Stomach (tissue), 9 donors: ENCODE results near the gene C2CD4D. TPM values are rescaled to one million over a fixed set of nuclear protein-coding genes. Genes with fewer than 3 reads are reported as not detected.

Experiments used
- DNase-seq, 2 donors: peaks; one replicate each; pipeline versions ENCODE4 v3.0.0 to v3.0.0-alpha.2; 2013 to 2019
- H3K27ac ChIP-seq, 5 donors: fragments of 200-600 bp in 4 of 5; sonication (generic) in 4 of 5; one replicate each; pipeline ENCODE4 v1.5.1; 2013 to 2019; ENCODE audit warnings: mild to moderate bottlenecking in 1 of 5, moderate library complexity in 1 of 5
- H3K27me3 ChIP-seq, 3 donors: fragments of 200-600 bp; sonication (generic); one replicate each; pipeline ENCODE4 v1.5.1; 2017 to 2019; ENCODE audit warnings: mixed run types in 1 of 3
- H3K36me3 ChIP-seq, 4 donors: fragments of 200-600 bp; sonication (generic); 1 replicate in 3 of 4; 2 replicates in 1 of 4; pipeline ENCODE4 v1.5.1; 2016 to 2019
- H3K4me1 ChIP-seq, 4 donors: fragments of 200-600 bp; sonication (generic); one replicate each; pipeline ENCODE4 v1.5.1; 2016 to 2019
- H3K4me3 ChIP-seq, 4 donors: fragments of 200-600 bp; sonication (generic) in 3 of 4; one replicate each; pipeline ENCODE4 v1.5.1; 2016 to 2019; ENCODE audit warnings: mild to moderate bottlenecking in 1 of 4
- H3K9me3 ChIP-seq, 4 donors: fragments of 200-600 bp; sonication (generic); one replicate each; pipeline ENCODE4 v1.5.1; 2016 to 2019
- CTCF ChIP-seq, 7 experiments: fragments of 450-650 bp in 4 of 7; fragments of 200-600 bp in 3 of 7; sonication (generic) in 3 of 7; IDR thresholded peaks; one replicate each; pipeline ENCODE4 v1.5.1; 2016 to 2019; ENCODE audit warnings: antibody characterized with exemption in 7 of 7, control low read depth in 2 of 7, mild to moderate bottlenecking in 1 of 7
- EP300 ChIP-seq: sonication (generic); formaldehyde crosslinking; IDR thresholded peaks from one replicate; pipeline ENCODE4 v1.6.1; 2017; ENCODE audit warnings: antibody characterized with exemption
- POLR2A ChIP-seq, 4 donors: fragments of 450-650 bp; IDR thresholded peaks; one replicate each; pipeline ENCODE4 v1.6.1; 2016; ENCODE audit warnings: antibody characterized with exemption in 4 of 4, control low read depth in 2 of 4, mild to moderate bottlenecking in 1 of 4, moderate library complexity in 1 of 4
- POLR2AphosphoS5 ChIP-seq, 3 donors: sonication (generic); formaldehyde crosslinking; IDR thresholded peaks; one replicate each; pipeline ENCODE4 v1.6.1; 2016; ENCODE audit warnings: antibody characterized with exemption in 3 of 3
- WGBS, 5 donors: extraction: QIAGEN DNeasy Blood & Tissue Kit in 3 of 5; methylation state at CpG; one replicate each; pipeline versions ENCODE4 v1.1.5 to v1.1.7; 2013 to 2018; 5-methylcytosine and 5-hydroxymethylcytosine counted together
- intact Hi-C: fragments of 100-400 bp; cut with DNase I; formaldehyde crosslinking; loops from one replicate; pipeline ENCODE4 v1.15.1; 2023; ENCODE audit warnings: low total_unique reads
- polyA plus RNA-seq, 3 donors: library from polyadenylated mRNA; stranded (reverse); fragments of 200-250 nt; gene quantifications; one replicate each; pipeline ENCODE4 v1.2.3, GENCODE V29; 2013
- total RNA-seq, 5 donors: library from RNA; depleted of rRNA; stranded (reverse); fragments of >200 nt; gene quantifications; one replicate each; pipeline versions ENCODE4 v1.1.0 to v1.2.3, GENCODE V29; 2014 to 2016
- donor health status: healthy with polysubstance abuse.
- donor health status: Bipolar disorder and iron deficiency.
- donor health status: healthy.

Gene C2CD4D
- total and polyA plus RNA-seq, 8 donors: 0.44 to 0.73 (median 0.58) TPM; not detected in 5

- no peaks in the 10 kb centered on the region for H3K4me1 ChIP-seq
- DNase-seq: no peak
- no peaks in the 10 kb centered on the region for H3K9me3 ChIP-seq
- peaks cover 4 to 33% (median 21%) of the 10 kb centered on the region in 4 donors for H3K36me3 ChIP-seq
- TF ChIP-seq POLR2AphosphoS5 (IDR thresholded peaks at IDR 0.05): no peak
- TF ChIP-seq POLR2A (IDR thresholded peaks at IDR 0.05): no peak
- no peak for TF ChIP-seq EP300
- H3K27me3 ChIP-seq: no peaks in the 10 kb centered on the region
- no peak overlapping the region for H3K4me3 ChIP-seq
- WGBS, 5 donors: 25 to 45% (median 32%) methylated on average over 5 of the region's 5 CpGs
- H3K27ac ChIP-seq: peak overlapping the region in 1 of 5 donors; percentile 9
- intact Hi-C loops: no loop called here
These were observed 31.8 kb upstream of the C2CD4D start for GRCh38 chr1:151871284-151872030.

GRCh38 chr1:151868486-151868885, 28.9 kb upstream of the C2CD4D start:
- no peaks in the 10 kb centered on the region for H3K27me3 ChIP-seq
- TF ChIP-seq POLR2A (IDR thresholded peaks at IDR 0.05) (no peak), CTCF (IDR thresholded peaks at IDR 0.05) (no peak), POLR2AphosphoS5 (IDR thresholded peaks at IDR 0.05) (no peak), EP300 (no peak)
- peaks cover 0 to 9% (median 4%) of the 10 kb centered on the region in 4 donors for H3K36me3 ChIP-seq
- H3K27ac ChIP-seq: no peak overlapping the region
- DNase-seq: peak in 1 of 2 donors; percentile 20
- WGBS, 5 donors: 39 to 64% (median 48%) methylated on average over 3 of the region's 3 CpGs
- intact Hi-C loops: no loop called here
- no peaks in the 10 kb centered on the region for H3K4me1 ChIP-seq
- H3K4me3 ChIP-seq: no peak overlapping the region
- no peaks in the 10 kb centered on the region for H3K9me3 ChIP-seq

- H3K4me1 ChIP-seq: no peaks in the 10 kb centered on the region
- H3K9me3 ChIP-seq: no peaks in the 10 kb centered on the region
- no peaks in the 10 kb centered on the region for H3K27me3 ChIP-seq
- TF ChIP-seq EP300 (no peak), POLR2AphosphoS5 (IDR thresholded peaks at IDR 0.05) (no peak), POLR2A (IDR thresholded peaks at IDR 0.05) (no peak), CTCF (IDR thresholded peaks at IDR 0.05) (no peak)
- intact Hi-C loops: no loop called here
- peaks cover 0 to 3% (median 0%) of the 10 kb centered on the region in 4 donors for H3K36me3 ChIP-seq
- no peak for DNase-seq
- no peak overlapping the region for H3K27ac ChIP-seq
- 65 to 77% (median 76%) methylated on average over 7 of the region's 7 CpGs for WGBS, 5 donors
- no peak overlapping the region for H3K4me3 ChIP-seq
These were observed 28.3 kb upstream of the C2CD4D start for GRCh38 chr1:151867765-151868411.

- no peak for TF ChIP-seq EP300
- TF ChIP-seq POLR2A (IDR thresholded peaks at IDR 0.05): no peak
- no peak for TF ChIP-seq CTCF (IDR thresholded peaks at IDR 0.05)
- no peak for TF ChIP-seq POLR2AphosphoS5 (IDR thresholded peaks at IDR 0.05)
- H3K9me3 ChIP-seq: no peaks in the 10 kb centered on the region
- no peak overlapping the region for H3K4me3 ChIP-seq
- no peak for DNase-seq
- intact Hi-C loops: no loop called here
- H3K4me1 ChIP-seq: no peaks in the 10 kb centered on the region
- no peak overlapping the region for H3K27ac ChIP-seq
- no peaks in the 10 kb centered on the region for H3K27me3 ChIP-seq
- H3K36me3 ChIP-seq: no peaks in the 10 kb centered on the region
- WGBS, 5 donors: 64 to 93% (median 78%) methylated on average over 2 of the region's 2 CpGs
These were observed 27.7 kb upstream of the C2CD4D start for GRCh38 chr1:151867321-151867720.

DNA sequence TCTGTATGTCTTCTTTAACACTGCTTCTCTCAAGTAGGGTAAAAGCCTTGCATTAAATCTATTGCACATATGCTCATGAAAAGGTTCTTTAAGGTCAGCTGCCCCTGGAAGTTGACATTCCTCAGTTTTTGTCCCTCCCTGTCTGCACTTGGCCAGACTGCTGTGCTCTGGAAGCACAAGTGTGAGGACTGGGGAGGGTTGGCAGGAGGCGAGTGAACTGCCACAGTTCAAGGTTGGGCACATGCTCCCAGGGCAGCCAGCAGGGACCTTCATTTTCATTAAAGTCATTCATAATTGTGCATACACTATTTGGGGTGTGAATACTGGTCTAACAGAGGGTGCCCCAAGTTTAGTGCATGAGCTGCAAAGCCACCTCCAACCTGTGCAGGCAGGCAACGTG, 24.8 kb upstream of the C2CD4D start:
- 25 to 40% (median 34%) methylated on average over 2 of the region's 2 CpGs for WGBS, 5 donors
- peaks cover 0 to 3% (median 0%) of the 10 kb centered on the region in 3 donors for H3K27me3 ChIP-seq
- no peaks in the 10 kb centered on the region for H3K36me3 ChIP-seq
- H3K9me3 ChIP-seq: no peaks in the 10 kb centered on the region
- no peaks in the 10 kb centered on the region for H3K4me1 ChIP-seq
- intact Hi-C loops: no loop called here
- TF ChIP-seq CTCF (IDR thresholded peaks at IDR 0.05) (no peak), EP300 (no peak), POLR2AphosphoS5 (IDR thresholded peaks at IDR 0.05) (no peak), POLR2A (IDR thresholded peaks at IDR 0.05) (no peak)
- DNase-seq: no peak
- no peak overlapping the region for H3K4me3 ChIP-seq
- no peak overlapping the region for H3K27ac ChIP-seq
